A549 (cell line): ENCODE measurements around the gene BAIAP3. TPM values are rescaled to one million over a fixed set of nuclear protein-coding genes. Genes with fewer than 3 reads are reported as not detected.

Experiments used
- ATAC-seq, 2 experiments: fragments of 200-7000 bp in 1 of 2; fragments of >200 bp in 1 of 2; cut with Nextera tagmentation in 1 of 2; cut with Tn5 transposase in 1 of 2; 3 replicates each; pipeline versions ENCODE4 v1.8.0 to v1.9.1; 2018 to 2020; ENCODE audit warnings: mild to moderate bottlenecking in 1 of 2, moderate library complexity in 1 of 2
- CTCF ChIA-PET: fragments of 300-600 bp; sonication (Branson Sonifier 250); formaldehyde crosslinking; extraction: SDS; loops from one replicate; lab custom pipeline; 2021; ENCODE audit warnings: antibody characterized with exemption, inconsistent platforms; lab: Yijun Ruan, JAX
- POLR2A ChIA-PET: fragments of 350-600 bp; formaldehyde crosslinking; extraction: SDS; loops from one replicate; lab custom pipeline; 2021; ENCODE audit warnings: antibody characterized with exemption, inconsistent platforms; lab: Yijun Ruan, JAX
- DNase-seq, 2 experiments: peaks; one replicate each; pipeline versions ENCODE4 v3.0.0 to v3.0.0-alpha.2; 2011 to 2016; ENCODE audit warnings: low read depth in 1 of 2, low spot score in 1 of 2
- FAIRE-seq: peaks from 2 replicates; lab custom pipeline; 2011; peaks lifted over from hg19 to GRCh38; lab: Jason Lieb, UNC
- H3K27ac ChIP-seq, 2 experiments: fragments of >200 bp; sonication (Bioruptor Twin); formaldehyde crosslinking; 3 replicates each; pipeline ENCODE4 v1.5.1; 2016 to 2017
- H3K4me1 ChIP-seq: fragments of >200 bp; sonication (Bioruptor Twin); formaldehyde crosslinking; 3 replicates; pipeline ENCODE4 v1.6.1; 2016
- H3K4me2 ChIP-seq: fragments of >200 bp; sonication (Bioruptor Twin); formaldehyde crosslinking; 3 replicates; pipeline ENCODE4 v1.6.1; 2016
- H3K4me3 ChIP-seq: fragments of >200 bp; sonication (Bioruptor Twin); formaldehyde crosslinking; 3 replicates; pipeline ENCODE4 v1.5.1; 2016
- H3K9me3 ChIP-seq: fragments of >200 bp; sonication (Bioruptor Twin); formaldehyde crosslinking; 3 replicates; pipeline ENCODE4 v1.6.1; 2016
- BHLHE40 ChIP-seq: IDR thresholded peaks from 2 replicates; pipeline ENCODE4 v1.6.1; 2012; ENCODE audit warnings: low read depth, low read length, inconsistent platforms
- CBX8 ChIP-seq: fragments of 200-600 bp; sonication (generic); IDR thresholded peaks from 2 replicates; pipeline ENCODE4 v1.6.1; 2016
- CEBPB ChIP-seq, 2 experiments: fragments of >200 bp in 1 of 2; sonication (Bioruptor Twin) in 1 of 2; formaldehyde crosslinking in 1 of 2; IDR thresholded peaks; 2 replicates each; pipeline ENCODE4 v1.6.1; 2012 to 2016
- FOSL2 ChIP-seq, 2 experiments: fragments of 450-650 bp in 1 of 2; fragments of >200 bp in 1 of 2; sonication (Bioruptor Twin) in 1 of 2; formaldehyde crosslinking; IDR thresholded peaks; 2 replicates each; pipeline versions ENCODE4 v1.5.0 to v1.6.1; 2016 to 2020; ENCODE audit warnings: mild to moderate bottlenecking in 1 of 2, moderate library complexity in 1 of 2
- GATA3 ChIP-seq: IDR thresholded peaks from 2 replicates; pipeline ENCODE4 v1.6.1; 2012; ENCODE audit warnings: borderline replicate concordance
- HEYL ChIP-seq: fragments of 250-450 bp; sonication (Bioruptor Pico); IDR thresholded peaks from 2 replicates; pipeline ENCODE4 v1.8.0; 2021; ENCODE audit warnings: mild to moderate bottlenecking, moderate library complexity
- HOXB5 ChIP-seq: fragments of 250-450 bp; sonication (Bioruptor Pico); IDR thresholded peaks from 2 replicates; pipeline ENCODE4 v1.5.0; 2020; ENCODE audit warnings: mild to moderate bottlenecking, moderate library complexity
- JUNB ChIP-seq: fragments of >200 bp; sonication (Bioruptor Twin); formaldehyde crosslinking; IDR thresholded peaks from 2 replicates; pipeline ENCODE4 v1.6.1; 2016
- KDM5A ChIP-seq: fragments of 200-600 bp; sonication (generic); IDR thresholded peaks from 2 replicates; pipeline ENCODE4 v1.6.1; 2016; ENCODE audit warnings: antibody characterized with exemption, mild to moderate bottlenecking
- MAFK ChIP-seq: fragments of 450-650 bp; IDR thresholded peaks from 2 replicates; pipeline ENCODE4 v1.6.1; 2014; ENCODE audit not compliant: partially characterized antibody
- MAZ ChIP-seq: fragments of 150-350 bp; IDR thresholded peaks from 2 replicates; pipeline ENCODE4 v1.6.1; 2014; ENCODE audit warnings: antibody characterized with exemption, low read depth, low read length, borderline replicate concordance
- MYC ChIP-seq: IDR thresholded peaks from 2 replicates; pipeline ENCODE4 v1.6.1; 2012; ENCODE audit warnings: mild to moderate bottlenecking, inconsistent platforms, low read length, improper control_type of control experiment, borderline replicate concordance
- NPAS2 ChIP-seq: fragments of 250-450 bp; sonication (Bioruptor Pico); IDR thresholded peaks from 2 replicates; pipeline ENCODE4 v1.8.0; 2022; ENCODE audit warnings: mild to moderate bottlenecking, moderate library complexity, borderline replicate concordance
- POLR2AphosphoS2 ChIP-seq: conservative IDR thresholded peaks from 2 replicates; pipeline ENCODE4 v1.6.1; 2012; ENCODE audit warnings: low read length, improper control_type of control experiment, inconsistent platforms
- RCOR1 ChIP-seq: fragments of 150-350 bp; IDR thresholded peaks from 2 replicates; pipeline ENCODE4 v1.6.1; 2014; ENCODE audit warnings: antibody characterized with exemption, low read length, low read depth
- RNF2 ChIP-seq: fragments of 200-600 bp; sonication (generic); IDR thresholded peaks from 2 replicates; pipeline ENCODE4 v1.6.1; 2016; ENCODE audit warnings: low read depth, mild to moderate bottlenecking, antibody characterized with exemption, moderate library complexity, borderline replicate concordance
- SMC3 ChIP-seq: fragments of >200 bp; sonication (Bioruptor Twin); formaldehyde crosslinking; IDR thresholded peaks from 3 replicates; pipeline ENCODE4 v1.6.1; 2018; ENCODE audit warnings: inconsistent platforms
- TFCP2L1 ChIP-seq: fragments of 250-450 bp; sonication (Bioruptor Pico); IDR thresholded peaks from 2 replicates; pipeline ENCODE4 v1.5.0; 2021; ENCODE audit warnings: mild to moderate bottlenecking
- WGBS: methylation state at CpG from one replicate; pipeline ENCODE4 v1.1.6; 2017; ENCODE audit errors: missing lambda C conversion rate; 5-methylcytosine and 5-hydroxymethylcytosine counted together
- polyA plus RNA-seq, 4 experiments: library from polyadenylated mRNA; depleted of rRNA in 3 of 4; stranded (reverse); fragments of >200 nt; fragmentation: RNase III in 1 of 4; extraction: RNeasy Plus Mini Kit Qiagen cat#74134 plus additional on column Dnase treatment in 1 of 4; gene quantifications; 2 replicates in 3 of 4; 3 replicates in 1 of 4; pipeline ENCODE4 v1.2.3, GENCODE V29; 2011 to 2017
- TF ChIP-seq, protein P1 (sequence below): IDR thresholded peaks from 2 replicates; pipeline ENCODE4 v1.6.1; 2012; ENCODE audit warnings: low read depth, borderline replicate concordance
- TF ChIP-seq, protein P2 (sequence below): fragments of >200 bp; sonication (Bioruptor Twin); formaldehyde crosslinking; IDR thresholded peaks from 2 replicates; pipeline ENCODE4 v1.6.1; 2016
- TF ChIP-seq, protein P3 (sequence below): fragments of 250-450 bp; sonication (Bioruptor Pico); IDR thresholded peaks from 2 replicates; pipeline ENCODE4 v1.5.0; 2020; ENCODE audit warnings: low read depth, mild to moderate bottlenecking, moderate library complexity

Gene BAIAP3
- polyA plus RNA-seq, 2 of the 4 experiments (the other 2 are of a cell fraction) = 0.31 to 0.32 TPM

DNA sequence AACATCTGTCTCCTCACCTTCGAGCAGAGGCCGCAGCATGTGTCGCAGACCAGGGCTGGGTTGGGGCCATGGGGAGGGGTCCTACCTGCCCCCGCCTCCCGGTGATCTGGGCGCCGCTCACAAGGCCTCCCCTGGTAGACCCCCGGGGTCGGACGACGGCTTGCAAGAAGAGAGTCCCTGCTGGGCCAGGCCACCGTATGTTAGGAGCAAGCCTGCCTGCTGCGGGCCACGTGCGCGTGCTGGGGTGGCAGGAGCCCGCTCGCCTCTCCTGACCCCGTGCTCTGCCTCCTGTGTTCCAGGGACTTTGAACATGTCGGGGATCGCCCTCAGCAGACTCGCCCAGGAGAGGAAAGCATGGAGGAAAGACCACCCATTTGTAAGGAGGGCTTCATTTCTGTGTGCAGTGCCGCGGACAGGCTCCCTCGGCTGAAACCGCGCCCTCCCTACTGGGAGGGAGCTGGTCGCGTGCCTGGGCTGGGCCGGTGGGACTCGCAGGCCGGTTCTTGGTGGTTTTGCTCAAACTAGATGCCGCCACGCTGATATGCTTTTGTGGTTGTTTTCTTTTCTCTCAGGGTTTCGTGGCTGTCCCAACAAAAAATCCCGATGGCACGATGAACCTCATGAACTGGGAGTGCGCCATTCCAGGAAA is 19.6 kb upstream of the BAIAP3 start:
- Histone ChIP-seq H3K4me1 (peaks cover 19% of the 10 kb centered on the region), H3K27ac (no peak overlapping the region), H3K4me3 (no peak overlapping the region), H3K9me3 (no peaks in the 10 kb centered on the region), H3K4me2 (no peak overlapping the region)
- POLR2A ChIA-PET = no interaction called here
- WGBS = 92% methylated on average over 28 of the region's 38 CpGs
- CTCF ChIA-PET = interaction anchor here (1.5 to 4.8 kb wide), 3 partner anchors 12 to 49 kb away, joined by 3 to 22 read pairs (median 10); no protein-coding TSS in a partner anchor
- DNase-seq (no peak), FAIRE-seq (no peak), ATAC-seq (no peak)
- TF ChIP-seq GATA3 = no peak
- no peak for TF ChIP-seq TFCP2L1 (CRISPR knock-in tag)
- no peak for TF ChIP-seq CEBPB (IDR thresholded peaks at IDR 0.05)
- no peak for TF ChIP-seq POLR2AphosphoS2
- TF ChIP-seq FOSL2 (IDR thresholded peaks at IDR 0.05) = no peak
- TF ChIP-seq FOSL2 (CRISPR knock-in tag; IDR thresholded peaks at IDR 0.05) = no peak
- no peak for TF ChIP-seq HEYL (CRISPR knock-in tag)
- TF ChIP-seq CBX8 = no peak
- TF ChIP-seq BHLHE40 = no peak
- no peak for TF ChIP-seq HOXB5
- TF ChIP-seq MAFK = no peak
- TF ChIP-seq NPAS2 (CRISPR knock-in tag) = no peak
- TF ChIP-seq, protein P1, sequence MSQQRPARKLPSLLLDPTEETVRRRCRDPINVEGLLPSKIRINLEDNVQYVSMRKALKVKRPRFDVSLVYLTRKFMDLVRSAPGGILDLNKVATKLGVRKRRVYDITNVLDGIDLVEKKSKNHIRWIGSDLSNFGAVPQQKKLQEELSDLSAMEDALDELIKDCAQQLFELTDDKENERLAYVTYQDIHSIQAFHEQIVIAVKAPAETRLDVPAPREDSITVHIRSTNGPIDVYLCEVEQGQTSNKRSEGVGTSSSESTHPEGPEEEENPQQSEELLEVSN = no peak

DNA sequence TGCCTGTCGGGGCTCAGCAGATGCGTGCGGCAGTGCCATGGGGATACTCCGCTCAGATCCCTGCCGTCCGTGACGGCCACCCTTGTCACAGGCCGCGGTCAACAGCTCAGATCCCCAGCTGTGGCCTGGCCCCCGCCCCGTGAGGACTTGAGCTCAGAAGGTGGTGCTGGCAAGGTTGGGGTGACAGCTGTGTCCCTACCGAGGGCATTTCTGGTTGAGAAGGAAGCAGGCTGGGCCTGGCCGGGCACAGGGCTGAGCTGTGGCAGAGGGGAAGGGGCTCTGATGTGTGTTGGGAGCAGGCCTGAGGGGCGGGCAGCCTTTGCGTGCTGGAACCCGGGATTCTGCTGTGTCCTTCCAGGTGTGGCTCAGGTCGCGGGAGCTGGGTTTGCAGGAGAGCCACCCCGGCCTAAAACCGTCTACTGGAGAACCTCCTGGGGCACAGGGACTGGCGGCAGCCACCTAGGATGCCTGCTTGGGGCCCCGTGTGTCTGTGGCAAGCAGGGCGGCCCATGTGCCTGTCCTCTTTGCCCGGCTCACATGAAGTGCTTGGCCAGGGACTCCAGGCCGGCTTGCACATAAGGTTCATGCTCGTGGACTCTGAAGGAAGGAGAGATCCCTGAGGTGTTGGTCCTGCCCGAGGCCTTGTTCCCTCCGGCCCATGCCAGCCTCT is 18.9 kb upstream of the BAIAP3 start:
- DNase-seq (no peak), ATAC-seq (no peak), FAIRE-seq (no peak)
- Histone ChIP-seq H3K27ac (no peak overlapping the region), H3K4me2 (no peak overlapping the region), H3K4me1 (peaks cover 19% of the 10 kb centered on the region), H3K4me3 (no peak overlapping the region), H3K9me3 (no peaks in the 10 kb centered on the region)
- WGBS = 94% methylated on average over 21 of the region's 28 CpGs
- ChIA-PET CTCF (interaction anchor here (1.5 to 4.8 kb wide), 2 partner anchors 13 to 49 kb away, joined by 3 to 22 read pairs; no protein-coding TSS in a partner anchor), POLR2A (no interaction called here)
- TF ChIP-seq RNF2 = no peak
- TF ChIP-seq JUNB = no peak
- TF ChIP-seq, protein P1 = no peak
- TF ChIP-seq, protein P2, sequence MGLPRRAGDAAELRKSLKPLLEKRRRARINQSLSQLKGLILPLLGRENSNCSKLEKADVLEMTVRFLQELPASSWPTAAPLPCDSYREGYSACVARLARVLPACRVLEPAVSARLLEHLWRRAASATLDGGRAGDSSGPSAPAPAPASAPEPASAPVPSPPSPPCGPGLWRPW = no peak
- no peak for TF ChIP-seq NPAS2 (CRISPR knock-in tag)
- no peak for TF ChIP-seq GATA3
- no peak for TF ChIP-seq HEYL (CRISPR knock-in tag)
- no peak for TF ChIP-seq FOSL2 (IDR thresholded peaks at IDR 0.05)
- no peak for TF ChIP-seq FOSL2 (CRISPR knock-in tag; IDR thresholded peaks at IDR 0.05)
- TF ChIP-seq, protein P3, sequence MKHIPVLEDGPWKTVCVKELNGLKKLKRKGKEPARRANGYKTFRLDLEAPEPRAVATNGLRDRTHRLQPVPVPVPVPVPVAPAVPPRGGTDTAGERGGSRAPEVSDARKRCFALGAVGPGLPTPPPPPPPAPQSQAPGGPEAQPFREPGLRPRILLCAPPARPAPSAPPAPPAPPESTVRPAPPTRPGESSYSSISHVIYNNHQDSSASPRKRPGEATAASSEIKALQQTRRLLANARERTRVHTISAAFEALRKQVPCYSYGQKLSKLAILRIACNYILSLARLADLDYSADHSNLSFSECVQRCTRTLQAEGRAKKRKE (CRISPR knock-in tag) = no peak
- TF ChIP-seq KDM5A = no peak
- no peak for TF ChIP-seq MAZ
- no peak for TF ChIP-seq SMC3
- no peak for TF ChIP-seq MYC
- TF ChIP-seq RCOR1 = no peak
